Activated T-cell treated with anti-CD3 and anti-CD28 coated beads for 1 hour (primary cell): Measurements from ENCODE around the gene MED26.

Experiments used
- DNase-seq: peaks from one replicate; pipeline ENCODE4 v3.0.0-alpha.2; 2020; ENCODE audit warnings: low read depth

Gene MED26

DNA sequence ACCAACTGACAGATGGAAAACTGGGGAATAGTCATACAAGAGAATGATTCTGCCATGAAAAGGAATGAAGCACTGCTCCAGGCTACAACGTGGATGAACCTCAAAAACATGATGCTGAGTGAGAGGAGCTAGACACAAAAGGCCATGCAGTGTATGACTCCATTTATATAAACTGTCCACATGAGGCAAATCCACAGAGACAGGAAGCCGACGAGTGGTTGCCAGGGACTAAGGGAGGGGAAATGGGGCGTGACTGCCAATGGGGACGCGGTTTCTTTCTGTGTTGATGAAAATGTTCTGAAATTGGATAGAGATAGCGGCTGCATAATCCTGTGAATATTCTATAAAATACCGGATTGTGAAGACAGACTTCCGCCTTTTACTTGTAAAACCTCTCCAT lies 21.7 kb upstream of the MED26 start:
- DNase-seq = no peak

DNA sequence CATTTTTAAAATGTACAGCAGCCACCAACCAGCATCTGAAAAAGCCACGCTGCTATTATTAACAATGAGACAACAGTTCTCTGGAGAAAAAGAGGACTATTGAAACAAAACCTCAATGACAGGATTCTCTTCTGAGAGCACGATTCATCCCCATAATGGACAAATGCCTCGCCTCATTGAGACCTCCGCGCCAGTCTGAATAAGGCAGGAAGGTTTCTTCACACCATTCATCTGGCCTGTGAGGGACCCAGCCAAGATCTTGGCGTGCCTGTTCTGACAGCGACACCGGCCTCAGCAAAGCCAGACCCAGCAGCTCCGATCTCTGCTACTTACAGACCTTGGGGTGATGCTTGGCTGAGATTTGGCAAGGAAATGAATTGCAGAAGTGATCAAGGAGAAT lies 17.1 kb upstream of the MED26 start:
- DNase-seq = no peak

DNA sequence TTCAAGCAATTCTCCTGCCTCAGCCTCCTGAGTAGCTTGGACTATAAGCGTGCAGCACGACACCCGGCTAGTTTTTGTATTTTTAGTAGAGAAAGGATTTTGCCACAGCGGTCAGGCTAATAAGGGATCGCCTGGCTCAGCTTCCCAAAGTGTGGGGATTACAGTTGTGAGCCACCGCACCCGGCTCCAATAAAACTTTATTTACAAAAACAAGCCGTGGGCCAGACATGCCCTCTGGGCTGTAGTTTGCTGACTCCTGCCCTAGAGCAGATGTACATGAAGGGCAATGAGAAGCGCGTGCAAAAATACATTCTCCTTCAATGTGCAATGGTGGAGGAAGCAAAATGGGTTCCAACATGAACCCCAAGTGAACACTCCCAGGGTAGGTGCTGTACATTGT lies 13.7 kb upstream of the MED26 start:
- DNase-seq = no peak

DNA sequence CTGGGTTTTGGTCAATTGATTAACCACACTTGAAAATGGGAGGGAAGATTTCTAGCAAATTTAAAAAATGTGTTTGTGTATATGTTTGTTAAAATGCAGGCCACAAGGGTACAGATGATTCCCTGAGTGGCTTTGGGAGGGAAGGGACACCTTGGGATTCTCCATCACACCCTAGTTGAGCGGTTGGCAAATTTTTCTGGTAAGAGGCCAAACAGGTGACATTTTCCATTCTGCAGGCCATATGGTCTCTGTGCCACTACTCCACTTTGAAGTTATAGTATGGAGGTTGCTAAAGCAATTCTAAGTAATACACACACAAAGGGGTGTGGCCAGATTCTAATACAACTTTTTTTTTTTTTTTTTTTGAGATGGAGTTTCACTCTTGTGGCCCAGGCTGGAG lies 12.9 kb upstream of the MED26 start:
- no peak for DNase-seq

DNA sequence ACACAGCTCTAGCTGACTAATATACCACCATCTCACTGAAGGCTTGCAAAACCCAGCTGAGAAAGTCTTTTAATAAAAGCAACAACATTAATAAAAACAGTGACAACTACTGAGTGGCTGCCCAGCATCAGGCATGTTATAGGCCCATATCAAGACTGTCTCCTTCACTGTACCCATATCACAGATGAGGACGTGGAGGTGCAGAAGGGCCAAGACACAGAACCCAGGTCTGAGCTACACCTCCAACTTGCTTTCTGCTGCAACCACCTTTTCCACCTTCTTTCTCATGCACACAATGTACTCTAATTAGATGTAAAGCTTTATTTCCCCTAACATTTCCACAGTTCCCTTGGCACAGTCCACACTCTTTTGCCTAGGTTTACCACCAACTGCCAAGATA lies 10.7 kb upstream of the MED26 start:
- no peak for DNase-seq

DNA sequence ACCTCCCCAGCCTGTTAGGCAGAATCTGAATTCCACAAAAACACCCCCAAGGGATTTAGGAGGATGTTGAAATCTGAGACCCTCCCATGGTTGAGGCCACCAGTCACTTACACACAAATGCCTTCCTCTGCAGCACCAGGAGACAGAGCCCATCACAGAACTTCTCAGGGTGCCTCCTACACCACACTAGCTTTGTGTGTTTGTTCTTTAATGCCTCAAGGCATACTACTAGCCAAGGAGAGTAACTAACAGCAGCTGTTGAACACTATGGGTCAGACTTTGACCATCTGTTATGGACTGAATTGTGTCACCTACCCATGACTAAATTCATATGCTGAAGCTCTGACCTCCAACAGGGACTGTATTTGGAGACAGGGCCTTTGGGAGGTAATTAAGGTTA lies 9.5 kb upstream of the MED26 start:
- DNase-seq = no peak

DNA sequence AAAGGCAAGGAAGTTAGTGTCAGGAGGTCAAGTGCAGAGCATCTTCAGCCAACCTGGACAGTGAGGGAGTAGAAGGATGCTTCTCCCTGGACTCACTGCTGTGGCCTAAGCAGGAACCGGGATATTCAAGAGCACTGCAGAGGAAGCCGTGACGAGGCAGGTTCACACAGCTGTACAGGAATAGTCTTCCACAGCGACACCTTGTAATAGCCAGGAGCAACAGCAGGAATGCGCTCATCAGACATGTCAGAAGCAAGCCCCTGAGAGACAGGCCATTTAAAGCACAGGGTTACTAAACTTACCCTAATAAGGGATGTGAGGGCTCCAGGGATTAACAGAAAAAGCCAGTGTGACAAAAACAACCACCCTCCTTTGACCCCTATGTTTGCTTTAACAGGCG lies 3.5 kb upstream of the MED26 start:
- no peak for DNase-seq

DNA sequence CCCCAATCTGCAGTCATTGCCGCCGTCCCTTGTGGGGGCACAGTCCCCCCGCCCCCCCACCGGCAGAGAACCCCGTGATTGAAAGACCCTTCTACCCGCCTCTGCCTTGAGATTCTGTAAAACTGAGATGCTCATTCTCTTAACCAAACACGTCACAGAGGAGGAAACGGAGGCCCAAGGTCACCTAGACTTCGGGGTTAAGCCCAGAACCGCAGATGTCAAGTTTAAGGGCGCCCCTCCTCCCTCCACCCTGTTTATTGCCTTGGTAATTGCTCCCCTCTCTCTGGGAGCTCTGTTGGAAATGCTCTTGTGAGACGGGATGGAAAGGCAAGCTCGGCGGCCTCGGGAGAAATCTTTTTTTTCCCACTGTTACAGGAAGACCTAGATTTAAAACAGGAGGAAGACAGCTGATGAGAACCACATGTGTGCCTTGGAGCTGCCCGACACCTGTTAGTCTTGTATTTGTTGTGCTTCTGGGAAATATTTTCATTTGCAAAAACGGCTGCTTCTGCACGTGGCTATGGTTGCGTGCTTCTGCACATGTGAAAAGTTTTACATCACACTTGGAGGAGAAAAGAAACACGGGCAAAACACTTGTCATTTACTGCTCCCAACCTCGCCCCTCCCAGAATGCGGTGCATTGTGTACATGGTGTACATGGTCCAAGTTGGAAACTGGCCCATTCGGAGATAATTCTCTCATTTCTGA lies 1.1 kb upstream of the MED26 start:
- no peak for DNase-seq

DNA sequence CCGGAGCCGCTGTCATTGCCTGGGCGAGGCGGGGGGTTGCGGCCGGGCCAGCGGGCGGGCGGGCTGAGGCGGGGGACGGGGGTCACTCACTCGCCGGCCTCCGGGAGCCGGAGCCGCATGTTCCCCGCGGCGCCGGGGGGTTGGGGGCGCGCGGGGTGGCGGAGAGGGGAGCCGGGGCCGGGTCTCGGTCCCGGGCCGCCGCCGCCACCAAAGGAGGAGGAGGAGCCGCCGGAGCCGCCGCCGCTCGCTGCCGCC lies 149 bp downstream of the MED26 start:
- no peak for DNase-seq

DNA sequence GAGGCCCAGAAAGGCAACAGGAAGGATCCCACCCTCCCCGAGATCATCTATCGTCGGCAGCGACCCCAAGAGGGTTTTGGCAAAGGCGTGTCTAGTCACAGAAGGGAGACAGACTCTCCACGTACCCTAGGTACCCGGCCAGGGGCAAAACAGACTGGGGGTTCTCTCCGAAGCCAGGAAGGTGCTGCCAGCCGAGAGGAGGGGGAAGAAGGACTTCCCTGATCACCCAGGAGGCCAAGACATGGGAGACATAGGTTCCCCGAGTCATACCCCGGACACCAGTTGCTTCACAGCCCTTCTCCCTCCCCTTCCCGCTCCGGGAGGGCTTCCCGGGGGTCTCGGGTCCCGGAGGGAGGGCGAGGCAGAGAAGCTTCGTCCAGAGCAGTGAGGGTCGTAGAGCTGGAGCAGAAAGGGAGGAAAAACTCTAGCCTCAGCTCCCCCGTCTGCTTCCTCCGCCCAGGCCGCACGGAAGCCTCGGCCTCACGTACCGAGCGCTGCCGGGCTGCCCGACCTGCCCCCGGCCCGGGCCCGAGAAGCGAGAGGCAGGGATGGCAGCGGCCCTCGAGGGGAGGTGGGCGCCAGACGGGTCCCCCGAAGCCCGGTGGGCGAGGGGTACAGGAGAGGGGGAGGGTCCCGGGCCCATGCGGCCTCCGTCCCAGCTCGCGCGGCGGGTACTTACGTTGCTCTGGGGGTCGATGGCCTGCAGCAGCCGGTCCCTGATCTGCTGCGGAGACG lies 644 bp downstream of the MED26 start:
- DNase-seq = no peak

DNA sequence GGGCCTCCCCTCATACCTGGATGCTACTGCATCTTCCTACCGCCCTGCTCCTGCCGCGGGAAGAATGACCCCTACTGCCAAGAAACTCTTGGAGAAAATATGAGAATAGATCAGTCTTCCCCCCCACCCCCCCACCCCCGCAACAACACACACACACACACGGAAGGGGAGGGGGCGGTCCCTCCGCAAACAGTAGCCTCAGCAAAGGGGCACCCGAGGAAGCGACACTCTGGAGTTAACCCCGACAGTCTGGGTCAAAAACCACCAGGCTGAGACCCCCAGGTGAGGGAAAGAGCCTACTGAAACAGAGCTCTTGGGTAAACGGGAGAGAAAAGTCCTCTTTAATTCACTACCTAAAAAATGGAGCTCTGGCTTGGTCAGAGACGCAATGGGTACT lies 1.2 kb downstream of the MED26 start:
- DNase-seq = no peak

DNA sequence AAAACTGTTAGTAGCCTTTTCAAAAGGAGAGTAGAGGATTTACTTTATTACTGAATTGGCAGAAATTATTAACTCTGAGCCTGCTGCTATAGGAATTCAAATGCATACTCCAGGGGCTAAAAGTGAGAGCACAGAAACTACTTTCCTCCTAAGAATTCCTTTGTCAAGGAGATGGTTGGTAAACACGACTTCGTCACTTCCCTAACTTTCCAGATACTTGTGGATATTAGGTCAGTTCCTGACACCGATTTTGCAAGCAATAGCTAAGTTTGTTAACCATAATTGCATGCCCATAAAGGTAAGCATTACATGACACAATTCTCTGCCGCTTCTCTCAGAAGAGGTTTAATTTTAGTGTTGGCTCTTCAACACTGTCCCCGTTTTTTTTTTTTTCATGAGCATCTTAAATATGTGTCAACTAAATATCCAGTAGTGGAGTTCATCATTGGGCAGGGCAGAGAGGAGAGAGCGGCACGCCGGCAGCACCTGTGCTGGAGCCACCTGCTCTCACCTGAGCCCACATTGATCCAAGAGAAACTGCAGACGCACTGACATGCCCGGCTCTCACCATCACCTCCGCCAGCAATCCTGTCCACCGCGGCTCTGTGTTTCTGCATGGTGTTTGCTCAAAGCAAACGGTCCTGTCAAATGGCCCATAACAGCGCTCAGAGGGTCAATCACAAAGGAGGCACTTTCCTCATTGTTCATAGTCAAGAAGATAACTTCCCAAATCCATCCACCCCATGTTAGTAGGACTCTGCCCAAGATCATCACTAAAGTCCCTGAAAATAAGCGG lies 2.6 kb downstream of the MED26 start:
- no peak for DNase-seq

DNA sequence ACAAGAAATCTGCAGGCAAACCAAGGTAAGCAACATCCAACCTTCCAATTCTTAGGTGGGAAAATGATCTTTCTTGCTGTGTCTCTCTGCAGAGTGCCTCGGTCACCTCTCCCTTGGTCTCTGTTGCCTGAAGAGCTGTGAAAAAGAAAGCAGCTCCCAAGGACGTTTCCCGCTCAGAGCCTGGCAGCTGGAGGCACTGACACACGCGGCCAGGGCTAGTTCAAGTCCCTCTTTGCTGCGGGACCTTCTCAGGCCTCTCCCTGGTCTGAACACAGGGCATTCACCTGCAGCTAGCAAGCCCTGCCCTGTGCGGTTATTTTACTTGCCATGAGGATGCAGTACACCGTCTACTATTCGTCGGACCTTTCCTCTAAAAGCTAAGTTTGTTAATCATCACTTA lies 3.8 kb downstream of the MED26 start:
- DNase-seq = no peak

DNA sequence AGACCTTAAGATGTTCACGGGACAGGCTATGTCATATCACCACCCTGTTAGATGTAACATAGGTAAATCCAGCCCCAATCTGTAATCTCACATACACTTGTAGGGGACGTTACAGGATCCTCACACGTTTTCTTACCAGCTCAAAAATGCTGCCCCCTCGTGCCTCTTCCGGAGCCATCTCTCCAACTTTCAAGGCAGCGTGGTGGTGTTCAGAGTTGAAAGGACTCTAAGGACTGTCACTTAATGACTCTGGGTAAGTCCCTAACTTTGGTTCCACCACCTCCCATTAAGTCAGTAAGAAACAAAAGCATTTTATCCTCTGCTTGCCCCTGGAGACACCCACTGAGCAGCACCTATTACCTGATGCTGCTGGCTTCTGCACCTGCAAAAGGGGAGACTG lies 4.4 kb downstream of the MED26 start:
- no peak for DNase-seq

DNA sequence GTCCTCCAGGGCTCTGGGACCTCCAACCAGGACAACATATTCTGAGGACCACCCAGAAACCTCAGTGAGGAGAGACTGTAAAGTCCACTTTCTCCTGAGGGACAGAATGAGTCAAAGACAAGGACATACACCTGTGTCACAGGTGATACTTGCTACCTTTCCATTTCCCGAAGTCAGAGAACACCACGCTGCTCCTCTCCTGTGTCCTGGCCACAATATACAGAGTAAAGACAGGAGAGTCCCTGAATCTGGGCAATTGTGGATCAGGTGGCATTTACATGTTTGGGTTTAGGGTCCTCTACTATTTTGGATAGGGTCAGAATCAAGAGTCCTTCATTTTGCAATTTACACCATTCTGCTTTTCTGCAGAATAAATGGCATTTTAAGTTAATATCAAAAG lies 4.9 kb downstream of the MED26 start:
- no peak for DNase-seq

DNA sequence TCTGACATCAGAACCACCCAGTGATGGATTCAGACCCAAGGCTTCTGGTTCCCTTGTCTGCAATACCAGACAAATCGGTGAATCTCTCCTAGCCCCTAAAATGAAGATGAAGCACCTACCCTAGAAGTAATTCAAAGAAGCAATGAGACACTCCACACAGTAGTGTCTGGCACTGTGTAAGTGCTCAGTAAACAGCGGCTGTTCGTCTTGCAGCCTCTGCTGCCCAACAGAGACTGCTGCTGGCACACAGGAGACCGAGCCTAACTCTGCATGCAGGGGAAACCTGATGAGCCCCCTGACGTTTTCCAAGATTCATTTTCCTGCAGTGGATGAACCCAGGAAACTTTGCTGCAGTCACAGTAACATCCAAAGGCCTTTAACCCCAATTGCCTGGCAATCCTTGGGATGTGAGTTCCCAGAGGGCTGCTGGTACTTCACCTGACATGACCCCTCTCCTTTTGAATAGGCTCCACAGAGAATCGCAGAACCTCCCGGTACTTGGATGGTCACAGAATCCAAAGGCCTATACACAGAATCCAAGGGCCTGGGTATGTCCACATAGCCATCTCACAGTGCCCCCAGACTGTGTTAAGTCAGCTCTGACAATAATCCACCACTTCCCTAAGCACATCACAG lies 6.7 kb downstream of the MED26 start:
- no peak for DNase-seq

DNA sequence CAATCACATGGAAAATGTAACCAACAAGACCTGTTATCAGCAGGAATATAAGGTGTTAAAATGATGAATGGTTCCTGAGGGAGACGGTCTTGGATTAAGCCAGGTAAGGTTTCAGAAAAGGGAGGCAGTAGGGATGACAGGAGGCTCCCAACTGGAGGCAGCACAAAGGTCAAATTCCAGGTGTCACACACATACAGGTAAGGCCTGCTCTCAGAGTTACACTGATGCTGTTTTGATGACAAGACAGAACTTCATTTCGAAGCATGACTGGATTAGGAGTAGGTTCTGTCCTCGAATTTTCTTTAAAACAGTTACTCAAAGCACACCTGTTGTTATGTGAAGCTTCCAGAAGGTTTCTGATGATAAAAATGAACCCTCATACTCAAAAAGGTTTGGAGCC lies 7.4 kb downstream of the MED26 start:
- DNase-seq = no peak

DNA sequence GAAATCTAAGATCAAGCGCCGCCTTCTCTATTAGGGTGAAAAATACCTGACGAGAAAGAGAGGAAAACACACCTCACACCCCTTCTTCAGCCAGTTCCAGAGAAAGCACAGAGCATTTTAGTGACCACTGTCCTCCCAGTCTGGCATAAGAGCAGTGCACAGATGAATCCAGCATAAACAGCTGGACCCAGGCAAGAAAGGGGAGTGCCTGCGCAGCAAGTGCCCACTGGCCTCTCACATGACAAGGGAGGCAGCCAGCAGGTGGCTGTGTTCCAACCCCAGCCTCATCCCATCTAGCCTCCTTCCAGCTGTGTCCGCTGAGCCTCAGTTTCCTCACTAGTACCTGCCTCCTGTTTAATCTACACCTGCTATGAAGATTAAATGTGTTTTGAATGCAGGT lies 8.0 kb downstream of the MED26 start:
- no peak for DNase-seq

DNA sequence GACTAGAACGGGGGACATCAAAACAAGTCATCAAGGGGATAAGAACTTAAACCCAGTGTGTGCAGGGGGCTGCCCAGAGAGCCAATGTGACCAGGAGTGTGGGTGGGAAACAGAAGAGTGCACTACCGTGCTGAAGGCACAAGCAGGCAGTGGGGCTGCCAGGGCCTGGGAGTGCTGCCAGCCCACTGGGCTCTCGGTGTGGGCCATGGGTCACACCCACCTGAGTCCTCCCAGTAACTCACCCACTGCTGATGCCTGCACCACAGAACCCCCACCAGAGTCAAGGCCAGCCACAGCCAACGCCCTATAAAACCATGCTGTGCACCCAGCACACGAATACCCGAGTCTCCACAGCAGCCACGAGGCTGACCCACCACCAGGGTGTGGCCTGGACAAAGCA lies 8.5 kb downstream of the MED26 start:
- no peak for DNase-seq

DNA sequence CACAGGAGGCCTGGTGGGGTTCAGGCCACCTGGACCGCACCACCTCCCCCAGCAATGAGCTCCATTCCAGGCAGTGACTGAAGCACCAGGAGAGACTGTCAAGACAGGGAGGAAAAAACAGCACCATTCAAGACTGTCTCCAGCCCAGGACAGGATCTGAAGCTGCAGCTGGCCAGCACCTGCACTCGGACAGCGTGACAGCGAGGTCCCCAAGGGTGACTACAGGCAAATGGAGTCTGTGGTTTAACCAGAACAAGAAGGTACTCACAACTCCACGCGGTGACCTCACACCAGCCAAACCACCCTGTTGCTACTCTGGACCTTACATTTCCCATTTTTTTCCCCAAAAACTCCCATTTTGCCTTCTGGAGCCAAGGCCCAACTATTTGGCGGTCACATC lies 9.8 kb downstream of the MED26 start:
- no peak for DNase-seq

DNA sequence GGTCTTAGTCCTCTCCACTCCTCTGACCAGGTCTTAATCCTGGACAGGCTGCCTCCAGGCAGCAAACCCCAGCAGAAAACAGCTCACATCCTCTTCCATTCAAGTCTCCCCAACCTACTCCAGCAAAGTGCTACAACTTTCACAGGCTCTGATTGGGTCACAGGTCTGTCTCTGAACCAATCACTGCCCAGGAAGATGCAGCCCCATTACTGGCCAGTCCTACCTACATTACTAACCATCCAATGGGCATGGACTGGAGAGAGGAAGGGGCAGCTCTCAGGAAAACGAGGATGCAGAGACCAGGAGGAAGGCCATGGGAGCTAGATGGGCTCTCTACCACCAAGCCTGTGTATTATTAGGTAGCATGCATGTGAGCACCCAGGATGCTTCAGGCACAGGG lies 12.2 kb downstream of the MED26 start:
- no peak for DNase-seq

DNA sequence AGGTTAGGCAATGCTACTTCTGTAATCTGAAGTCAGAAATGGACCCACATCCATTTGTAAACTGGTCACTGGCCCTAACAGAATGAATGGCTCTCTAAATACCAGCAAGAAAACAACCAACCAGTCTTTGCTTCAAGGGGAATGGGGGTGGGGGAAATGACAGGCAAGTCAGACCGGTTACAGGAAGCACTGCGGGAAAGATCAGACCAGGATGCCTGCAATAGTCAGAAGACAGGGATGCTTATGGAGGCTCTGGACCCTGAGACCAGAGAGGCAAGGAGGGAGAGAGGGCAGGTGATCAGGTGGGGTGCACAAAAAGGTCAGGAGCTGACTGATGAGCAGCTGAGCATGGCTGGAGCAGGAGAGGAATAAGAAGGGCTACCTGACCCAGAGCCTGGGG lies 13.1 kb downstream of the MED26 start:
- DNase-seq = no peak

DNA sequence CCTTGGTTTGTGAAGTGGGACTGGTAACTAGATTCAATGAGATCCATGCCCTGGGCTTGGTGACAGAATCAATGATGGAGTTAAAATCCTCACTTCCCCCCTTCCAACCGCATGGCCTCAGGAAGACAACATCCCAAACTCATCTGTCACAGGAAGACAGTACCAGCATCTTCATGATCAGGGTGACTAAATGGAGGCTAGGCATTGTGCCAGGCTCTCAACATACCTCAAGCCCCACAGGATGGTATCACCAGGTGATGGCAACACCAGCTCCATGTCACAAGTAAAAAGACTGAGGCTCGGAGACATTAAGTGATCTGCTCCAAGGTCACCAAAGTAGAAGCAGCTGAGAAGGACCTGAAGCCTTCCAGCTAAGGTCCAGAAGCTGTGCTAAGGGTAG lies 14.2 kb downstream of the MED26 start:
- DNase-seq = no peak
